Peyer's patch (tissue), 4 donors: ENCODE data around the gene MAGIX.

Experiments used
- POLR2A ChIP-seq, 2 donors: fragments of 450-650 bp; IDR thresholded peaks; one replicate each; pipeline ENCODE4 v1.5.1; 2017; ENCODE audit warnings: antibody characterized with exemption in 2 of 2, mild to moderate bottlenecking in 2 of 2, moderate library complexity in 2 of 2
- TF ChIP-seq, protein P1 (sequence below), 6 experiments: fragments of 450-650 bp in 4 of 6; fragments of 200-600 bp in 2 of 6; sonication (generic) in 1 of 6; IDR thresholded peaks; one replicate each; pipeline ENCODE4 v1.5.1; 2017 to 2019; ENCODE audit warnings: antibody characterized with exemption in 6 of 6, mild to moderate bottlenecking in 3 of 6, moderate library complexity in 1 of 6

DNA sequence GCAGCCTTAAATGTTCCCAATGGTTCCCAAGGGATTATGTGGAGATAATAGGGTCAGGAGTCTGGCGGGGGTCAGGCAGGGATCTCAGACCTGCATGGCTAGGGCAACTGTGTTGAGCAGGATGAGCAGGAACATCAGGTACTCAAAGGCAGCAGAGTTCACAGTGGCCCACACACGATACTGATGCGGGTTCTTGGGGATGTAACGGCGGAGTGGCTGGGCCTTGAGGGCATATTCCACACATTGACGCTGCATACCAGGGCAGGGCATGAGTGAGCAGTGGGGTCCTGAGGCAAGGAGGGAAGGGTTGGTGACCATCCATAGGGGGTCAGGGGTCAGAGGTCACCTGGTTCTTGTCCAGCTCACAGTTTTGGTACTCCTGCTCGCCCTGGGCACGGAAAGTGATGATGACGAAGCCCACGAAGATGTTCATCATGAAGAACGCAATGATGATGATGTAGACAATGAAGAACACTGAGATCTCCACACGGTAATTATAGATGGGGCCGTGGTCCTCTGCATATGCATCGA is 52.5 kb downstream of the MAGIX start:
- TF ChIP-seq, protein P1, sequence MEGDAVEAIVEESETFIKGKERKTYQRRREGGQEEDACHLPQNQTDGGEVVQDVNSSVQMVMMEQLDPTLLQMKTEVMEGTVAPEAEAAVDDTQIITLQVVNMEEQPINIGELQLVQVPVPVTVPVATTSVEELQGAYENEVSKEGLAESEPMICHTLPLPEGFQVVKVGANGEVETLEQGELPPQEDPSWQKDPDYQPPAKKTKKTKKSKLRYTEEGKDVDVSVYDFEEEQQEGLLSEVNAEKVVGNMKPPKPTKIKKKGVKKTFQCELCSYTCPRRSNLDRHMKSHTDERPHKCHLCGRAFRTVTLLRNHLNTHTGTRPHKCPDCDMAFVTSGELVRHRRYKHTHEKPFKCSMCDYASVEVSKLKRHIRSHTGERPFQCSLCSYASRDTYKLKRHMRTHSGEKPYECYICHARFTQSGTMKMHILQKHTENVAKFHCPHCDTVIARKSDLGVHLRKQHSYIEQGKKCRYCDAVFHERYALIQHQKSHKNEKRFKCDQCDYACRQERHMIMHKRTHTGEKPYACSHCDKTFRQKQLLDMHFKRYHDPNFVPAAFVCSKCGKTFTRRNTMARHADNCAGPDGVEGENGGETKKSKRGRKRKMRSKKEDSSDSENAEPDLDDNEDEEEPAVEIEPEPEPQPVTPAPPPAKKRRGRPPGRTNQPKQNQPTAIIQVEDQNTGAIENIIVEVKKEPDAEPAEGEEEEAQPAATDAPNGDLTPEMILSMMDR (IDR thresholded peaks at IDR 0.05): no peak
- no peak for TF ChIP-seq POLR2A (IDR thresholded peaks at IDR 0.05)
